Putamen (tissue), 1 donor: ENCODE data around the gene ANKRD10.

ENCODE experiments used
- DNase-seq: peaks from one replicate; pipeline ENCODE4 v3.0.0-alpha.2; 2016; ENCODE audit warnings: low spot score

ANKRD10 gene

GRCh38 chr13:110914331-110915056, 375 bp downstream of the ANKRD10 start:
- peak; percentile 81 for DNase-seq

GRCh38 chr13:110914081-110914330, 863 bp downstream of the ANKRD10 start:
- no peak for DNase-seq

- no peak for DNase-seq
Measured at GRCh38 chr13:110913322-110914080, 1.4 kb downstream of the ANKRD10 start.

- DNase-seq: no peak
Measured at GRCh38 chr13:110912651-110913051, 2.2 kb downstream of the ANKRD10 start.

- no peak for DNase-seq
Measured at GRCh38 chr13:110911880-110912279, 3.0 kb downstream of the ANKRD10 start.

GRCh38 chr13:110910013-110910890, 4.6 kb downstream of the ANKRD10 start:
- no peak for DNase-seq

- DNase-seq: no peak
Measured at GRCh38 chr13:110907951-110908898, 6.6 kb downstream of the ANKRD10 start.

GRCh38 chr13:110907301-110907700, 7.6 kb downstream of the ANKRD10 start:
- no peak for DNase-seq

- DNase-seq: no peak
Measured at GRCh38 chr13:110904748-110905147, 10.1 kb downstream of the ANKRD10 start.

- no peak for DNase-seq
Measured at GRCh38 chr13:110902370-110902769, 12.5 kb downstream of the ANKRD10 start.

GRCh38 chr13:110897521-110897920, 17.3 kb downstream of the ANKRD10 start:
- no peak for DNase-seq

- DNase-seq: no peak
Measured at GRCh38 chr13:110897014-110897413, 17.9 kb downstream of the ANKRD10 start.

- DNase-seq: no peak
Measured at GRCh38 chr13:110894086-110894485, 20.8 kb downstream of the ANKRD10 start.

GRCh38 chr13:110893571-110893970, 21.3 kb downstream of the ANKRD10 start:
- no peak for DNase-seq

GRCh38 chr13:110890279-110891165, 24.3 kb downstream of the ANKRD10 start:
- DNase-seq: no peak

- DNase-seq: no peak
Measured at GRCh38 chr13:110888390-110888789, 26.5 kb downstream of the ANKRD10 start.

GRCh38 chr13:110887597-110888333, 27.1 kb downstream of the ANKRD10 start:
- DNase-seq: peak; percentile 82

GRCh38 chr13:110886870-110887596, 27.8 kb downstream of the ANKRD10 start:
- DNase-seq: no peak
